ENCODE data around the gene PCSK5.
"Not testable (repeated sequence)": the region's sequence is repeated elsewhere in the genome, so short reads cannot be mapped to it uniquely, and the experiment has no call there.

The PCSK5 gene

GRCh38 chr9:75891277-75891741 is 836 bp downstream of the PCSK5 start:
- no peak for DNase-seq

GRCh38 chr9:75891771-75892215 is 1.3 kb downstream of the PCSK5 start:
- no peak for DNase-seq

GRCh38 chr9:75892216-75892911 is 1.9 kb downstream of the PCSK5 start:
- no peak for DNase-seq

GRCh38 chr9:75893106-75893505 is 2.6 kb downstream of the PCSK5 start:
- no peak for DNase-seq

GRCh38 chr9:75894566-75894965 is 4.1 kb downstream of the PCSK5 start:
- DNase-seq: no peak

- no peak for DNase-seq
These were observed 4.6 kb downstream of the PCSK5 start for GRCh38 chr9:75895112-75895511.

- DNase-seq: no peak
These were observed 5.7 kb downstream of the PCSK5 start for GRCh38 chr9:75896193-75896592.

GRCh38 chr9:75900893-75901524 is 10.5 kb downstream of the PCSK5 start:
- DNase-seq: not testable (repeated sequence)

GRCh38 chr9:75903785-75904360 is 13.4 kb downstream of the PCSK5 start:
- no peak for DNase-seq

GRCh38 chr9:75904364-75904763 is 13.9 kb downstream of the PCSK5 start:
- DNase-seq: no peak

- no peak for DNase-seq
These were observed 16.1 kb downstream of the PCSK5 start for GRCh38 chr9:75906531-75906930.

GRCh38 chr9:75907329-75907728 is 16.9 kb downstream of the PCSK5 start:
- DNase-seq: no peak

GRCh38 chr9:75907923-75908322 is 17.4 kb downstream of the PCSK5 start:
- DNase-seq: no peak

GRCh38 chr9:75909776-75910175 is 19.3 kb downstream of the PCSK5 start:
- no peak for DNase-seq

GRCh38 chr9:75910731-75911130 is 20.3 kb downstream of the PCSK5 start:
- no peak for DNase-seq

GRCh38 chr9:75911390-75911789 is 20.9 kb downstream of the PCSK5 start:
- DNase-seq: no peak

- no peak for DNase-seq
These were observed 22.5 kb downstream of the PCSK5 start for GRCh38 chr9:75912951-75913350.

GRCh38 chr9:75914002-75914401 is 23.5 kb downstream of the PCSK5 start:
- DNase-seq: no peak

- no peak for DNase-seq
These were observed 24.5 kb downstream of the PCSK5 start for GRCh38 chr9:75914883-75915452.

- no peak for DNase-seq
These were observed 27.7 kb downstream of the PCSK5 start for GRCh38 chr9:75918154-75918553.

- no peak for DNase-seq
These were observed 28.4 kb downstream of the PCSK5 start for GRCh38 chr9:75918909-75919308.

- no peak for DNase-seq
These were observed 31.1 kb downstream of the PCSK5 start for GRCh38 chr9:75921391-75922127.

- DNase-seq: no peak
These were observed 35.9 kb downstream of the PCSK5 start for GRCh38 chr9:75926385-75926784.
